ENCODE results near the gene RHO. TPM values are rescaled to one million over a fixed set of nuclear protein-coding genes. Genes with fewer than 3 reads are reported as not detected.

The RHO gene
- total RNA-seq, 1 donor from 2014 or later: not detected

GRCh38 chr3:129500334-129500658, 28.1 kb upstream of the RHO start:
- Mint-ChIP-seq H3K9me3 (ENCODE audit: low read depth) (no peaks in the 10 kb centered on the region), H3K27me3 (ENCODE audit: low read depth) (no peaks in the 10 kb centered on the region), H3K4me1 (ENCODE audit: low read depth) (peaks cover 31% of the 10 kb centered on the region), H3K27ac (ENCODE audit: unreplicated experiment) (no peak overlapping the region), H3K36me3 (ENCODE audit: low read depth) (peaks cover 9% of the 10 kb centered on the region), H3K4me3 (ENCODE audit: unreplicated experiment) (no peak overlapping the region)
- TF ChIP-seq, protein P1, sequence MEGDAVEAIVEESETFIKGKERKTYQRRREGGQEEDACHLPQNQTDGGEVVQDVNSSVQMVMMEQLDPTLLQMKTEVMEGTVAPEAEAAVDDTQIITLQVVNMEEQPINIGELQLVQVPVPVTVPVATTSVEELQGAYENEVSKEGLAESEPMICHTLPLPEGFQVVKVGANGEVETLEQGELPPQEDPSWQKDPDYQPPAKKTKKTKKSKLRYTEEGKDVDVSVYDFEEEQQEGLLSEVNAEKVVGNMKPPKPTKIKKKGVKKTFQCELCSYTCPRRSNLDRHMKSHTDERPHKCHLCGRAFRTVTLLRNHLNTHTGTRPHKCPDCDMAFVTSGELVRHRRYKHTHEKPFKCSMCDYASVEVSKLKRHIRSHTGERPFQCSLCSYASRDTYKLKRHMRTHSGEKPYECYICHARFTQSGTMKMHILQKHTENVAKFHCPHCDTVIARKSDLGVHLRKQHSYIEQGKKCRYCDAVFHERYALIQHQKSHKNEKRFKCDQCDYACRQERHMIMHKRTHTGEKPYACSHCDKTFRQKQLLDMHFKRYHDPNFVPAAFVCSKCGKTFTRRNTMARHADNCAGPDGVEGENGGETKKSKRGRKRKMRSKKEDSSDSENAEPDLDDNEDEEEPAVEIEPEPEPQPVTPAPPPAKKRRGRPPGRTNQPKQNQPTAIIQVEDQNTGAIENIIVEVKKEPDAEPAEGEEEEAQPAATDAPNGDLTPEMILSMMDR (IDR thresholded peaks at IDR 0.05): no peak
- DNase-seq (ENCODE audit: low spot score): no peak

- no peak for DNase-seq (ENCODE audit: low spot score)
- H3K27me3 Mint-ChIP-seq (ENCODE audit: low read depth): no peaks in the 10 kb centered on the region
- H3K4me3 Mint-ChIP-seq (ENCODE audit: unreplicated experiment): no peak overlapping the region
- peak overlapping the region; percentile 83 for H3K27ac Mint-ChIP-seq (ENCODE audit: unreplicated experiment)
- H3K36me3 Mint-ChIP-seq (ENCODE audit: low read depth): peaks cover 11% of the 10 kb centered on the region
- TF ChIP-seq, protein P1 (IDR thresholded peaks at IDR 0.05): no peak
- H3K4me1 Mint-ChIP-seq (ENCODE audit: low read depth): peaks cover 28% of the 10 kb centered on the region
- H3K9me3 Mint-ChIP-seq (ENCODE audit: low read depth): no peaks in the 10 kb centered on the region
These were observed 26.8 kb upstream of the RHO start for GRCh38 chr3:129501630-129502029.

DNA sequence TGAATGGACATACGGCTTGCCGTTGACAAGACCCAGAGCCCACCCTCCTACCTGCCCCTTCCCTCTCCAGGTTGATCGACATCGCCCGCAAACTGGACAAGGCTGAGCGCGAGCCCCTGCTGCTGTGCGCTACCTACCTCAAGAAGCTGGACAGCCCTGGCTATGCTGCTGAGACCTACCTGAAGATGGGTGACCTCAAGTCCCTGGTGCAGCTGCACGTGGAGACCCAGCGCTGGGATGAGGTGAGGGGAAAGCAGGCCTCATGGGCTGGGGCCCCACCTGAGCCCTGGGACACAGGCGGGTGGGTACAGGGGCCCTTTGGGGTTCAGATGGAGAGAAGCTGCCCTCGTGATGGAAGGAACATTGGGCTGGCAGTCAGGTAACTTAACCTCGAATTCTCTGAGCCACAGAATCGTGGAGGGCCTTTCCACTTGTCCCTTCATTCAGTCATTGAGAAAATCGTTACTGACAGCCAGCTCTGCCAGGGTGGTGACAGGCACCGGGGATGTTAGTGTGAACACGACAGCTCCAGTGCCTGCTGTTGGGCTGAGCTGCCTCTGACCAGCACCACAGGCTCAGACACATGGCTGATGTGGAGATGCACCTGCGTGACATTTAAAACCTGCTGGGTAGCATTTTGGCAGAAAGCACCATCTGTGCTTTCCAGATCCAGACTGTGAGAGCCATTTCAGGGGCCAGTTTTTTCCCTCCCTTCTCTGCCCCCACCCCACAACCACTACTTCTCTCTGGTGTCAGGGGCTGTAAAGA, 25.6 kb upstream of the RHO start:
- Mint-ChIP-seq H3K4me3 (ENCODE audit: unreplicated experiment) (no peak overlapping the region), H3K27ac (ENCODE audit: unreplicated experiment) (peak overlapping the region; percentile 83), H3K9me3 (ENCODE audit: low read depth) (no peaks in the 10 kb centered on the region), H3K36me3 (ENCODE audit: low read depth) (peaks cover 14% of the 10 kb centered on the region), H3K27me3 (ENCODE audit: low read depth) (no peaks in the 10 kb centered on the region), H3K4me1 (ENCODE audit: low read depth) (peaks cover 28% of the 10 kb centered on the region)
- peak; percentile 71 for DNase-seq (ENCODE audit: low spot score)
- TF ChIP-seq, protein P1 (IDR thresholded peaks at IDR 0.05): no peak

DNA sequence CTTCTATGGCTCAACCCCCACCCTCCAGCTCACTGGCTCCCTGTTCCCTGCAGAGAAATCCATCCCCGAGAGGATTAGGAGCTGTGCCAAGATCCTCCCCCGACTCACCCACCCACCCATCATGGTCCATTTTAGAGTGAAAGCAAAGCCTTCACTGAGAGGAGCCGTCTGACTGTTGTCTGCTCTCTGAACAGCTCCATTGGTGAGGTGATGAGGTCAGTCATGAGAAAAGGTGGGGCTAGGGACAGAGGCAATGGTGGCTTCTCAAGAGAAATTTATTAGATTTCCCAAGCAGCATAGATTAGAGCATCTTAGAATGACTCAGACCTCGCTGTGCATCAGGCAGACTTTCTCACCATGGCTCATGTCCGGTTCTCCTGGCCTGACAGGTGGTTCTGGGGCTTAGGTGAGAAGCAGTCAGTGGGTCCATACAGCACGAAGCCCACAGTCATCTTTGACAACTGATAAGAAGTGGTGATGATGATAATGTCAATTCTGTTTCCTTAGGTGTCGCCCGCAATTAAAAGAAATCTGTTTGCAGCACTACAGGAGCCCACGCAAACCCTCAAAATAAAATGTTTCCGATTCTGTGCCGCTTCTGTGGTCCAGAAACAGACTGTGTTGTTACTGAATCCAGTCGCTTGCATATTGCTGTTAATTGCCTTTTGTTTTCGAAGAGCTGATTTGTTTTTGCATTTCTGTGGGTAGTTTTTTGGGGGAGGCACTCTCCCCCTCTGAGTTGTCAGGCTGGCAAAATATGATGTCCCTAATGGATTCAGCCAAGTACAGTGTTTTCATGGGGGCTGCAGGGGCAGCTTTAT, 24.8 kb upstream of the RHO start:
- peaks cover 14% of the 10 kb centered on the region for H3K36me3 Mint-ChIP-seq (ENCODE audit: low read depth)
- H3K9me3 Mint-ChIP-seq (ENCODE audit: low read depth): no peaks in the 10 kb centered on the region
- H3K27me3 Mint-ChIP-seq (ENCODE audit: low read depth): no peaks in the 10 kb centered on the region
- no peak overlapping the region for H3K27ac Mint-ChIP-seq (ENCODE audit: unreplicated experiment)
- DNase-seq (ENCODE audit: low spot score): no peak
- peaks cover 28% of the 10 kb centered on the region for H3K4me1 Mint-ChIP-seq (ENCODE audit: low read depth)
- TF ChIP-seq, protein P1 (IDR thresholded peaks at IDR 0.05): no peak
- H3K4me3 Mint-ChIP-seq (ENCODE audit: unreplicated experiment): no peak overlapping the region

GRCh38 chr3:129504471-129505100, 23.9 kb upstream of the RHO start:
- Mint-ChIP-seq H3K27ac (ENCODE audit: unreplicated experiment) (no peak overlapping the region), H3K9me3 (ENCODE audit: low read depth) (no peaks in the 10 kb centered on the region), H3K36me3 (ENCODE audit: low read depth) (peaks cover 16% of the 10 kb centered on the region), H3K27me3 (ENCODE audit: low read depth) (no peaks in the 10 kb centered on the region), H3K4me3 (ENCODE audit: unreplicated experiment) (no peak overlapping the region), H3K4me1 (ENCODE audit: low read depth) (peaks cover 21% of the 10 kb centered on the region)
- TF ChIP-seq, protein P1 (IDR thresholded peaks at IDR 0.05): no peak
- no peak for DNase-seq (ENCODE audit: low spot score)
